Testis (tissue), 2 donors: ENCODE data around the gene TEAD1.

Source experiments
- CTCF ChIP-seq, 3 experiments: fragments of 450-650 bp in 2 of 3; fragments of 200-600 bp in 1 of 3; sonication (generic) in 1 of 3; IDR thresholded peaks; one replicate each; pipeline ENCODE4 v1.5.1; 2016 to 2019; ENCODE audit warnings: antibody characterized with exemption in 3 of 3, mild to moderate bottlenecking in 2 of 3, moderate library complexity in 1 of 3
- POLR2A ChIP-seq: fragments of 450-650 bp; IDR thresholded peaks from one replicate; pipeline ENCODE4 v1.6.1; 2017; ENCODE audit warnings: antibody characterized with exemption, mild to moderate bottlenecking, moderate library complexity

- no peak for TF ChIP-seq CTCF (IDR thresholded peaks at IDR 0.05)
- TF ChIP-seq POLR2A, result no peak
Measured at GRCh38 chr11:12628314-12628713, 45.9 kb upstream of the TEAD1 start.
